Activated T-helper 17 cell treated with anti-CD3 and anti-CD28 coated beads, Interleukin-2, amount 50 U/mL, for 72 hours (primary cell): Measurements from ENCODE around the gene CBR1. TPM values are rescaled to one million over a fixed set of nuclear protein-coding genes. Genes with fewer than 3 reads are reported as not detected.

Experiments used
- ATAC-seq: fragments of 150-1000 bp; cut with Tn5 transposase; replicated peaks from 2 replicates; pipeline ENCODE4 v1.10.0; 2021; ENCODE audit warnings: mild to moderate bottlenecking, moderate library complexity
- H3K27ac Mint-ChIP-seq: one replicate; pipeline ENCODE4 v1.8.0; 2022; ENCODE audit warnings: mixed read lengths
- H3K27me3 Mint-ChIP-seq: one replicate; pipeline ENCODE4 v1.8.0; 2022; ENCODE audit warnings: mixed read lengths
- H3K36me3 Mint-ChIP-seq: one replicate; pipeline ENCODE4 v1.8.0; 2022; ENCODE audit warnings: low read depth, mild to moderate bottlenecking, mixed read lengths
- H3K4me1 Mint-ChIP-seq: one replicate; pipeline ENCODE4 v1.8.0; 2022; ENCODE audit warnings: mixed read lengths
- H3K4me3 Mint-ChIP-seq: one replicate; pipeline ENCODE4 v1.8.0; 2022; ENCODE audit warnings: mild to moderate bottlenecking, mixed read lengths
- H3K9me3 Mint-ChIP-seq: one replicate; pipeline ENCODE4 v1.8.0; 2022; ENCODE audit warnings: mixed read lengths
- total RNA-seq, 2 donors: library from RNA; stranded (reverse); gene quantifications; one replicate each; pipeline ENCODE4 v1.2.3, GENCODE V29; 2022

CBR1 gene
- total RNA-seq, 2 donors from 2014 or later = 21.8 to 63.9 TPM

DNA sequence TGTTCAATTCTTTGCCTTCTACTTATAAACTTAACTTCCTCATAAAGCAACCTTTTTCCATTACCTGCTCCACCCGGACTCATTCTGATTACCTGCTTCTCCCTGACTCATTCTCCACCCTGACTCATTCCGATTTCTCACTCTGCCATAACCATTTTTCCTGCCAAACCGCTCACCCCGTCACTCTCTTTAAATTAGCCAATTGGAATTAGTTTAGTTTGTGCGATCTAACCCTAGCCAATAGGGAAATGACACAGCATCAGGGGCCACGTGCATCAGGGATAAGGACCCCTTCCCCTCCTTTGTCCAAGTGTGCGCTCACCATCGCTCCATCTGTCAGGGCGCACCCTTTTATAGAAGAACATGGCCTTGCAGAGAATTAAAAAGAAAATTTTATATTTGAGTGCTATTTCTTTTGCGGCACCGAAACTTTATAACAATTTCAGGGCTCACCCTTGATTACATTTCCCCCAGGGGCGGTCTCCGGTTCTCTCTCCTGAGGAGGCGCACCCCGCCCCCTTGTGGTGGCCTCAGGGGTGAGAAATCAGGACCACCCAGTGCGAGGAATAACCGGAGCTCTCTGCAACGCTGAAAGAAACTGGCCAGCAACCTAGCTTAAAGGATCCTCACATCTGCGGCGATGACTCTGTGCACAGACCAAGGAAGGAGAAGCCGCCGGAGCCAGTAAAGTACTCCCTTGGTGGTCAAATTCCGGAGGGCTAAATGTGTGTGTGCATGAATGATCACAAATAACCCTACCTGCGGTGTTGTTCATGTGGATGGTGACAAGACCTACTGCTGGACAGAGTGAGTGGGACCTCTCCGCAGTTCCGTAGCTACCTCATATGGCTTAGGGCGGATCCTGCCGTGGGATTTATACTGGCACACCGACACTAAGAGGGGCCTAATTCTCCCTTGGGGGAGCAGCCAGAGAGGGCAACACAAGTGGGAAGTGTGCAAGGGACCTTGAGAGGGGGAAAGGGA lies 34.8 kb downstream of the CBR1 start:
- Mint-ChIP-seq H3K27ac (no peak overlapping the region), H3K36me3 (no peaks in the 10 kb centered on the region), H3K4me3 (peak overlapping the region; percentile 44), H3K27me3 (peaks cover 35% of the 10 kb centered on the region), H3K9me3 (no peaks in the 10 kb centered on the region), H3K4me1 (no peaks in the 10 kb centered on the region)
- peak; percentile 23 for ATAC-seq

- Mint-ChIP-seq H3K4me1 (no peaks in the 10 kb centered on the region), H3K27ac (no peak overlapping the region), H3K9me3 (no peaks in the 10 kb centered on the region), H3K4me3 (peak overlapping the region; percentile 44), H3K36me3 (no peaks in the 10 kb centered on the region), H3K27me3 (peaks cover 35% of the 10 kb centered on the region)
- no peak for ATAC-seq
Measured at GRCh38 chr21:36105327-36105842, 35.6 kb downstream of the CBR1 start.

DNA sequence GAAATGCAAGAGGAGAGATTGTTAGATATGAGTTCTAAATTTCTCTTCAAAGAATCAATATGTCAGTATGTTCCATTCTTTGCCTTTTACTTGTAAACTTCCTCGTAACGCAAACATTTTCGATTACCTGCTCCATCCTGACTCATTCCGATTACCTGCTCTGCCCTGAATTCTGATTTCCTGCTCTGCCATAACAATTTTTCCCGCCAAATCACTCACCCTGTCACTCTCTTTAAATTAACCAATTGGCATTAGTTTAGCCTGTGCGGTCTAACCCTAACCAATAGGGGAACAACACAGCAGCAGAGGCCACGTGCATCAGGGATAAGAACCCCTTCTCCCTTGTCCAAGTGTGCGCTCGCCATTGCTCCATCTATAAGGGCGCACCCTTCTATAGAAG lies 40.0 kb downstream of the CBR1 start:
- H3K9me3 Mint-ChIP-seq = no peaks in the 10 kb centered on the region
- H3K4me1 Mint-ChIP-seq = peaks cover 6% of the 10 kb centered on the region
- no peak for ATAC-seq
- no peaks in the 10 kb centered on the region for H3K36me3 Mint-ChIP-seq
- H3K27me3 Mint-ChIP-seq = peaks cover 20% of the 10 kb centered on the region
- H3K27ac Mint-ChIP-seq = no peak overlapping the region
- H3K4me3 Mint-ChIP-seq = no peak overlapping the region

- Mint-ChIP-seq H3K27me3 (peaks cover 6% of the 10 kb centered on the region), H3K4me1 (peaks cover 6% of the 10 kb centered on the region), H3K4me3 (no peak overlapping the region), H3K9me3 (no peaks in the 10 kb centered on the region), H3K36me3 (no peaks in the 10 kb centered on the region), H3K27ac (no peak overlapping the region)
- no peak for ATAC-seq
Measured at GRCh38 chr21:36111238-36111637, 41.4 kb downstream of the CBR1 start.

DNA sequence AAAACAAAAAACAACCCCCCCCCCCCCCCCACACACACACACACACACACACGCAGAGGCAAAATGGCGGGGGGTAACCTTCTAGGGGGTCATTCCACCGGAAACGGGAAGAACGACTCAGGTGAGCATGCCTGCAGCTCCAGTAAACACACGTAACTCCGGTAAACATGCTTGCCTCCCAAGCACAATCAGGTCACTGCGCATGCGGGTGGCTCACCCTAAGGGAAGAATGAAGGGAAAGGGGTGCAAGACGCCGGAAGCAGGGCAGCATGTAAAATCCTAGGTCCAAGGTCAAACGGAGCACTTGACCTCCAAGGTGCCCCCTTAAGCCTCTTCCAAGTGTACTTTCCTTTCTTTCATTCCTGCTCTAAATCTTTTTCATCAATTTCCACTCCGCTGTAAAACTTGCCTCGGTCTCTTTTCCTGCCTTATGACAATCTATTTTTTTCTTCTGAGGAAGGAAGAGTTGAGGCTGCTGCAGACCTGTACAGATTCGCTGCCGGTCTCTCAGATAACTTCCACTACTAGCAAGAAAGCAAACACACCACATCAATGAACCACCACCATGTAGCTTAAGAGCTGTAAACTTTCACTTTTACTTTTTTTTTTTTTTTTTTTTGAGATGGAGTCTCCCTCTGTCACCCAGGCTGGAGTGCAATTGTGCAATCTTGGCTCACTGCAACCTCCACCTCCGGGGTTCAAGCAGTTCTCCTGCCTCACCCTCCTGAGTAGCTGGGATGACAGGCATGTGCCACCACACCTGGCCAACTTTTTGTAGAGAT lies 44.0 kb downstream of the CBR1 start:
- Mint-ChIP-seq H3K27me3 (no peaks in the 10 kb centered on the region), H3K36me3 (no peaks in the 10 kb centered on the region), H3K4me3 (peak overlapping the region; percentile 82), H3K9me3 (no peaks in the 10 kb centered on the region), H3K4me1 (peaks cover 6% of the 10 kb centered on the region), H3K27ac (peak overlapping the region; percentile 85)
- peak; percentile 60 for ATAC-seq

- no peaks in the 10 kb centered on the region for H3K36me3 Mint-ChIP-seq
- H3K4me3 Mint-ChIP-seq = no peak overlapping the region
- H3K4me1 Mint-ChIP-seq = peaks cover 6% of the 10 kb centered on the region
- H3K27ac Mint-ChIP-seq = peak overlapping the region; percentile 85
- no peak for ATAC-seq
- H3K9me3 Mint-ChIP-seq = no peaks in the 10 kb centered on the region
- no peaks in the 10 kb centered on the region for H3K27me3 Mint-ChIP-seq
Measured at GRCh38 chr21:36115138-36115730, 45.4 kb downstream of the CBR1 start.

GRCh38 chr21:36117286-36117741 lies 47.5 kb downstream of the CBR1 start:
- H3K4me3 Mint-ChIP-seq = no peak overlapping the region
- H3K27me3 Mint-ChIP-seq = no peaks in the 10 kb centered on the region
- no peak for ATAC-seq
- no peak overlapping the region for H3K27ac Mint-ChIP-seq
- H3K4me1 Mint-ChIP-seq = peaks cover 6% of the 10 kb centered on the region
- H3K9me3 Mint-ChIP-seq = no peaks in the 10 kb centered on the region
- no peaks in the 10 kb centered on the region for H3K36me3 Mint-ChIP-seq

GRCh38 chr21:36120304-36120888 lies 50.6 kb downstream of the CBR1 start:
- Mint-ChIP-seq H3K4me1 (no peaks in the 10 kb centered on the region), H3K9me3 (no peaks in the 10 kb centered on the region), H3K27me3 (no peaks in the 10 kb centered on the region), H3K27ac (no peak overlapping the region), H3K4me3 (no peak overlapping the region), H3K36me3 (no peaks in the 10 kb centered on the region)
- ATAC-seq = no peak

Other genes starting within 250 kb of the CBR1 start
- 10 to 100 TPM; 12.0 to 21.5 TPM for gene SETD4, start 9.5 kb upstream of the CBR1 start, total RNA-seq
- 10 to 100 TPM; 19.7 to 23.2 TPM for gene CBR3, start 65.1 kb downstream of the CBR1 start, total RNA-seq
- gene DOP1B, start 86.8 kb downstream of the CBR1 start, total RNA-seq = 10 to 100 TPM; 13.5 to 13.6 TPM